PC-9 (cell line): Measurements from ENCODE around the gene ADARB2. TPM values are rescaled to one million over a fixed set of nuclear protein-coding genes. Genes with fewer than 3 reads are reported as not detected.

Experiments used
- BruUV-seq: library from RNA; stranded (reverse); fragments of 400-500 nt; replicated peaks from 2 replicates; lab custom pipeline; 2021; lab: Mats Ljungman, UMichigan
- CTCF ChIA-PET: fragments of 300-600 bp; sonication (Branson Sonifier 250); formaldehyde crosslinking; loops from one replicate; lab custom pipeline; 2022; ENCODE audit warnings: antibody characterized with exemption; lab: Charles Lee
- POLR2A ChIA-PET: fragments of 300-600 bp; sonication (Branson Sonifier 250); formaldehyde crosslinking; loops from one replicate; lab custom pipeline; 2022; ENCODE audit warnings: antibody characterized with exemption; ENCODE audit not compliant: unreplicated experiment; lab: Charles Lee
- DNase-seq, 2 experiments: peaks; one replicate each; pipeline versions ENCODE4 v3.0.0 to v3.0.0-alpha.2; 2015 to 2022; ENCODE audit warnings: mixed read lengths in 1 of 2
- H2AFZ ChIP-seq: fragments of 200-600 bp; sonication (generic); 2 replicates; pipeline ENCODE4 v1.8.1; 2017; ENCODE audit warnings: antibody characterized with exemption
- H3F3A ChIP-seq: fragments of 200-600 bp; sonication (generic); 2 replicates; pipeline ENCODE4 v1.8.1; 2017; ENCODE audit warnings: antibody characterized with exemption, mild to moderate bottlenecking, low read depth; ENCODE audit not compliant: insufficient read depth
- H3K27ac ChIP-seq: fragments of 200-600 bp; sonication (generic); 2 replicates; pipeline ENCODE4 v1.6.1; 2016; ENCODE audit warnings: mixed run types
- H3K27me3 ChIP-seq: fragments of 200-600 bp; sonication (generic); 2 replicates; pipeline ENCODE4 v1.6.1; 2016; ENCODE audit warnings: low read depth, mixed run types; ENCODE audit not compliant: insufficient read depth
- H3K36me3 ChIP-seq: fragments of 200-600 bp; sonication (generic); 2 replicates; pipeline ENCODE4 v1.6.1; 2016; ENCODE audit warnings: low read depth, mixed run types
- H3K4me1 ChIP-seq: fragments of 200-600 bp; sonication (generic); replicated peaks from 2 replicates; pipeline ENCODE4 v1.6.1; 2016; ENCODE audit warnings: mixed run types; ENCODE audit not compliant: insufficient read depth
- H3K4me2 ChIP-seq: fragments of 200-600 bp; sonication (generic); 2 replicates; pipeline ENCODE4 v1.6.1; 2017; ENCODE audit warnings: mixed run types
- H3K4me3 ChIP-seq: fragments of 200-600 bp; sonication (generic); 2 replicates; pipeline ENCODE4 v1.6.1; 2016; ENCODE audit warnings: mixed run types
- H3K79me2 ChIP-seq: fragments of 200-600 bp; sonication (generic); 2 replicates; pipeline ENCODE4 v1.6.1; 2017; ENCODE audit warnings: low read depth, mixed run types
- H3K9me2 ChIP-seq: fragments of 200-600 bp; sonication (generic); 2 replicates; pipeline ENCODE4 v1.8.1; 2017; ENCODE audit warnings: mild to moderate bottlenecking; ENCODE audit not compliant: insufficient read depth
- H3K9me3 ChIP-seq: fragments of 200-600 bp; sonication (generic); 2 replicates; pipeline ENCODE4 v1.8.1; 2016; ENCODE audit warnings: low read depth; ENCODE audit not compliant: insufficient read depth
- H4K20me1 ChIP-seq: fragments of 200-600 bp; sonication (generic); 2 replicates; pipeline ENCODE4 v1.8.1; 2017; ENCODE audit not compliant: insufficient read depth
- CTCF ChIP-seq: fragments of 200-600 bp; sonication (generic); conservative IDR thresholded peaks from 2 replicates; pipeline ENCODE4 v1.6.1; 2017; ENCODE audit warnings: mixed run types, antibody characterized with exemption, mild to moderate bottlenecking, moderate library complexity
- EZH2 ChIP-seq: fragments of 200-600 bp; sonication (generic); IDR thresholded peaks from 2 replicates; pipeline ENCODE4 v1.8.0; 2017; ENCODE audit warnings: antibody characterized with exemption, low read depth
- intact Hi-C: fragments of 100-400 bp; cut with micrococcal nuclease; formaldehyde crosslinking; loops from one replicate; pipeline ENCODE4 v1.10.0; 2022; ENCODE audit not compliant: unreplicated experiment
- total RNA-seq: library from RNA; stranded (reverse); gene quantifications from 2 replicates; pipeline ENCODE4 v1.2.3, GENCODE V29; 2021

ADARB2 gene
- total RNA-seq, 1 experiment from 2014 or later = not detected

- no peak overlapping the region for H3K27ac ChIP-seq
- CTCF ChIA-PET = no interaction called here
- no peaks in the 10 kb centered on the region for H3K9me2 ChIP-seq
- H3K27me3 ChIP-seq = peaks cover 97% of the 10 kb centered on the region
- no peaks in the 10 kb centered on the region for H3K36me3 ChIP-seq
- H3K4me2 ChIP-seq = no peak overlapping the region
- no TSS peak for BruUV-seq
- no peaks in the 10 kb centered on the region for H4K20me1 ChIP-seq
- H3K79me2 ChIP-seq = no peaks in the 10 kb centered on the region
- no peak overlapping the region for H2AFZ ChIP-seq
- no peak overlapping the region for H3K4me3 ChIP-seq
- intact Hi-C loops = no loop called here
- H3K9me3 ChIP-seq = no peaks in the 10 kb centered on the region
- H3K4me1 ChIP-seq = no peaks in the 10 kb centered on the region
- no peak for DNase-seq
- POLR2A ChIA-PET = no interaction called here
- no peaks in the 10 kb centered on the region for H3F3A ChIP-seq
- no peak for TF ChIP-seq EZH2
- no peak for TF ChIP-seq CTCF
Observed at GRCh38 chr10:1171182-1171581, 566.1 kb downstream of the ADARB2 start.

GRCh38 chr10:1170867-1171180, 566.5 kb downstream of the ADARB2 start:
- H3K27ac ChIP-seq = no peak overlapping the region
- H3F3A ChIP-seq = no peaks in the 10 kb centered on the region
- no peak overlapping the region for H2AFZ ChIP-seq
- intact Hi-C loops = no loop called here
- H3K79me2 ChIP-seq = no peaks in the 10 kb centered on the region
- BruUV-seq = no TSS peak
- CTCF ChIA-PET = no interaction called here
- no peak for DNase-seq
- POLR2A ChIA-PET = no interaction called here
- no peaks in the 10 kb centered on the region for H3K36me3 ChIP-seq
- no peaks in the 10 kb centered on the region for H3K4me1 ChIP-seq
- no peaks in the 10 kb centered on the region for H4K20me1 ChIP-seq
- H3K4me3 ChIP-seq = no peak overlapping the region
- no peak overlapping the region for H3K4me2 ChIP-seq
- H3K27me3 ChIP-seq = peaks cover 97% of the 10 kb centered on the region
- no peaks in the 10 kb centered on the region for H3K9me3 ChIP-seq
- no peaks in the 10 kb centered on the region for H3K9me2 ChIP-seq
- no peak for TF ChIP-seq CTCF
- no peak for TF ChIP-seq EZH2

- CTCF ChIA-PET = no interaction called here
- POLR2A ChIA-PET = no interaction called here
- no peak overlapping the region for H3K4me2 ChIP-seq
Observed at GRCh38 chr10:1169981-1170866, 567.1 kb downstream of the ADARB2 start.

More at GRCh38 chr10:1169981-1170866, 567.1 kb downstream of the ADARB2 start:
- no peak for DNase-seq
- H3K4me3 ChIP-seq = no peak overlapping the region
- no peaks in the 10 kb centered on the region for H3K9me3 ChIP-seq
- H3K27me3 ChIP-seq = peaks cover 95% of the 10 kb centered on the region
- H4K20me1 ChIP-seq = no peaks in the 10 kb centered on the region
- no TSS peak for BruUV-seq
- no peaks in the 10 kb centered on the region for H3K4me1 ChIP-seq
- H3K27ac ChIP-seq = no peak overlapping the region
- no peaks in the 10 kb centered on the region for H3K9me2 ChIP-seq
- H3K36me3 ChIP-seq = no peaks in the 10 kb centered on the region
- no peaks in the 10 kb centered on the region for H3F3A ChIP-seq
- no peak overlapping the region for H2AFZ ChIP-seq
- no peaks in the 10 kb centered on the region for H3K79me2 ChIP-seq
- intact Hi-C loops = no loop called here
- TF ChIP-seq CTCF = no peak
- no peak for TF ChIP-seq EZH2
